HCT116 (cell line): ENCODE measurements around the gene RAB5IF. TPM values are rescaled to one million over a fixed set of nuclear protein-coding genes. Genes with fewer than 3 reads are reported as not detected.

Experiments
- ATAC-seq: fragments of 200-7000 bp; cut with Tn5 transposase; 2 replicates; pipeline ENCODE4 v1.9.1; 2020; ENCODE audit warnings: mild to moderate bottlenecking, moderate library complexity
- BruUV-seq: library from RNA; stranded (reverse); fragments of 400-500 nt; replicated peaks from 2 replicates; lab custom pipeline; 2021; lab: Mats Ljungman, UMichigan
- CTCF ChIA-PET: fragments of 300-600 bp; sonication (Branson Sonifier 250); formaldehyde crosslinking; loops from one replicate; lab custom pipeline; 2021; ENCODE audit warnings: antibody characterized with exemption; lab: Charles Lee
- POLR2A ChIA-PET: fragments of 300-600, 350-600 bp; sonication (Branson Sonifier 250); formaldehyde crosslinking; loops from one replicate; lab custom pipeline; 2021; ENCODE audit warnings: antibody characterized with exemption; lab: Charles Lee
- RAD21 ChIA-PET, 2 experiments: fragments of 300-600 bp; sonication (Branson Sonifier 250); formaldehyde crosslinking; loops; one replicate each; lab custom pipeline; 2023; ENCODE audit warnings: low total read pairs in 2 of 2; ENCODE audit not compliant: uncharacterized antibody in 2 of 2, unreplicated experiment in 2 of 2, low non-redundant PET in 1 of 2; lab: Charles Lee
- DNase-seq: peaks from one replicate; pipeline ENCODE4 v3.0.0-alpha.2; 2010; ENCODE audit warnings: low read depth, low spot score
- H2AFZ ChIP-seq: fragments of 200-600 bp; shearing (Covaris generic), sonication (generic); 2 replicates; pipeline ENCODE4 v1.6.1; 2017; ENCODE audit warnings: low read depth, mixed run types, mixed read lengths, antibody characterized with exemption, low read length; ENCODE audit not compliant: poor library complexity, severe bottlenecking
- H3K27ac ChIP-seq: 2 replicates; pipeline ENCODE4 v1.5.1; 2012; ENCODE audit warnings: low read depth, low read length
- H3K27me3 ChIP-seq: fragments of 200-600 bp; sonication (generic); 2 replicates; pipeline ENCODE4 v1.6.1; 2016; ENCODE audit warnings: mixed run types, low read length, mixed read lengths; ENCODE audit not compliant: insufficient read depth
- H3K36me3 ChIP-seq, 2 experiments: fragments of 200-500 bp in 1 of 2; fragments of 200-600 bp in 1 of 2; sonication (Bioruptor generic) in 1 of 2; sonication (generic) in 1 of 2; 2 replicates each; pipeline versions ENCODE4 v1.5.1 to v1.6.1; 2014 to 2016; ENCODE audit warnings: low read length in 2 of 2, inconsistent platforms in 1 of 2, mixed read lengths in 1 of 2, mixed run types in 1 of 2; ENCODE audit not compliant: insufficient read depth in 2 of 2, control insufficient read depth in 1 of 2
- H3K4me1 ChIP-seq, 2 experiments: fragments of 200-600 bp in 1 of 2; sonication (generic) in 1 of 2; 2 replicates each; pipeline versions ENCODE4 v1.5.1 to v1.6.1; 2012 to 2017; ENCODE audit warnings: low read length in 2 of 2, inconsistent platforms in 1 of 2, mild to moderate bottlenecking in 1 of 2, mixed read lengths in 1 of 2, mixed run types in 1 of 2, moderate library complexity in 1 of 2; ENCODE audit not compliant: insufficient read depth in 2 of 2, control insufficient read depth in 1 of 2
- H3K4me2 ChIP-seq: fragments of 200-600 bp; sonication (generic); 2 replicates; pipeline ENCODE4 v1.6.1; 2017; ENCODE audit warnings: mixed run types, low read length, mixed read lengths
- H3K4me3 ChIP-seq, 2 experiments: fragments of 200-600 bp in 1 of 2; sonication (generic) in 1 of 2; replicated peaks in 1 of 2; 2 replicates each; pipeline ENCODE4 v1.5.1; 2011 to 2016; ENCODE audit warnings: low read length in 2 of 2, control low read depth in 1 of 2, low read depth in 1 of 2, mild to moderate bottlenecking in 1 of 2, mixed read lengths in 1 of 2, mixed run types in 1 of 2
- H3K79me2 ChIP-seq: fragments of 200-600 bp; sonication (generic); 2 replicates; pipeline ENCODE4 v1.6.1; 2017; ENCODE audit warnings: mild to moderate bottlenecking, mixed run types, low read length, moderate library complexity, mixed read lengths; ENCODE audit not compliant: insufficient read depth
- H3K9ac ChIP-seq: fragments of 200-600 bp; sonication (generic); 2 replicates; pipeline ENCODE4 v1.6.1; 2016; ENCODE audit warnings: low read length, mixed read lengths
- H3K9me2 ChIP-seq: fragments of 200-600 bp; sonication (generic), shearing (Covaris generic); 2 replicates; pipeline ENCODE4 v1.6.1; 2017; ENCODE audit warnings: mixed run types, mild to moderate bottlenecking, moderate library complexity; ENCODE audit not compliant: insufficient read depth
- H3K9me3 ChIP-seq, 2 experiments: fragments of 200-500 bp in 1 of 2; fragments of 200-600 bp in 1 of 2; sonication (Bioruptor generic) in 1 of 2; sonication (generic) in 1 of 2; 2 replicates each; pipeline ENCODE4 v1.6.1; 2014 to 2017; ENCODE audit warnings: low read length in 2 of 2, mixed read lengths in 2 of 2, inconsistent platforms in 1 of 2, low read depth in 1 of 2, mild to moderate bottlenecking in 1 of 2, mixed run types in 1 of 2, moderate library complexity in 1 of 2; ENCODE audit not compliant: control insufficient read depth in 1 of 2, insufficient read depth in 1 of 2
- H4K20me1 ChIP-seq: fragments of 200-600 bp; sonication (generic), shearing (Covaris generic); 2 replicates; pipeline ENCODE4 v1.6.1; 2017; ENCODE audit warnings: mixed run types, mild to moderate bottlenecking, moderate library complexity; ENCODE audit not compliant: insufficient read depth
- CBX3 ChIP-seq: IDR thresholded peaks from 2 replicates; pipeline ENCODE4 v1.6.1; 2012; ENCODE audit warnings: low read depth
- CEBPB ChIP-seq: IDR thresholded peaks from 2 replicates; pipeline ENCODE4 v1.6.1; 2012; ENCODE audit warnings: low read depth
- CTCF ChIP-seq, 3 experiments: fragments of 200-600 bp in 1 of 3; sonication (generic) in 1 of 3; IDR thresholded peaks in 2 of 3; conservative IDR thresholded peaks in 1 of 3; 2 replicates each; pipeline ENCODE4 v1.5.1; 2012 to 2017; ENCODE audit warnings: low read depth in 2 of 3, low read length in 2 of 3, antibody characterized with exemption in 1 of 3, borderline replicate concordance in 1 of 3, control low read depth in 1 of 3, mild to moderate bottlenecking in 1 of 3, mixed read lengths in 1 of 3, mixed run types in 1 of 3, moderate library complexity in 1 of 3; ENCODE audit not compliant: insufficient read depth in 1 of 3
- ELF1 ChIP-seq: IDR thresholded peaks from 2 replicates; pipeline ENCODE4 v1.6.1; 2012; ENCODE audit warnings: low read depth, borderline replicate concordance
- EZH2 ChIP-seq: fragments of 200-600 bp; sonication (generic); IDR thresholded peaks from 2 replicates; pipeline ENCODE4 v1.6.1; 2017; ENCODE audit warnings: antibody characterized with exemption, mixed run types
- MAX ChIP-seq: IDR thresholded peaks from 2 replicates; pipeline ENCODE4 v1.6.1; 2012
- POLR2A ChIP-seq: IDR thresholded peaks from 2 replicates; pipeline ENCODE4 v1.7.0; 2011; ENCODE audit warnings: borderline replicate concordance; ENCODE audit not compliant: insufficient read depth, insufficient read length; ENCODE audit errors: extremely low read depth
- RAD21 ChIP-seq: IDR thresholded peaks from 2 replicates; pipeline ENCODE4 v1.6.1; 2012; ENCODE audit warnings: low read depth, mild to moderate bottlenecking
- REST ChIP-seq: IDR thresholded peaks from 2 replicates; pipeline ENCODE4 v1.6.1; 2012; ENCODE audit warnings: low read depth
- SP1 ChIP-seq: IDR thresholded peaks from 2 replicates; pipeline ENCODE4 v1.6.1; 2012; ENCODE audit warnings: low read depth
- SRF ChIP-seq: IDR thresholded peaks from 2 replicates; pipeline ENCODE4 v1.6.1; 2012; ENCODE audit warnings: low read depth
- TCF7L2 ChIP-seq: IDR thresholded peaks from 2 replicates; pipeline ENCODE4 v1.7.0; 2011; ENCODE audit warnings: borderline replicate concordance, inconsistent platforms; ENCODE audit not compliant: insufficient read depth, insufficient read length; ENCODE audit errors: extremely low read depth
- YY1 ChIP-seq: IDR thresholded peaks from 2 replicates; pipeline ENCODE4 v1.6.1; 2011; ENCODE audit warnings: low read length, low read depth, moderate library complexity, mild to moderate bottlenecking; ENCODE audit not compliant: insufficient replicate concordance; ENCODE audit errors: extremely low read depth
- intact Hi-C: fragments of 100-400 bp; cut with micrococcal nuclease; formaldehyde crosslinking; loops from 2 replicates; pipeline ENCODE4 v1.10.0; 2022
- total RNA-seq: library from RNA; stranded (reverse); gene quantifications from one replicate; pipeline ENCODE4 v1.2.1, GENCODE V29; 2021; ENCODE audit not compliant: unreplicated experiment

Gene RAB5IF
- total RNA-seq, 1 experiment from 2014 or later, result 82.9 TPM

- CTCF ChIA-PET, result no interaction called here
- Histone ChIP-seq H3K9me3 (no peaks in the 10 kb centered on the region), H2AFZ (no peak overlapping the region), H3K9me2 (no peaks in the 10 kb centered on the region), H3K4me3 (no peak overlapping the region), H3K4me2 (no peak overlapping the region), H3K27ac (no peak overlapping the region), H4K20me1 (no peaks in the 10 kb centered on the region), H3K4me1 (no peaks in the 10 kb centered on the region; a peak in 1 of 4 replicates), H3K79me2 (no peaks in the 10 kb centered on the region)
- intact Hi-C loops, result no loop called here
- no TSS peak for BruUV-seq
- ATAC-seq, result no peak
- no peak for DNase-seq
- RAD21 ChIA-PET, result no interaction called here
- TF ChIP-seq SP1 (no peak), ELF1 (no peak), CTCF (IDR thresholded peaks at IDR 0.05 in 2 of 3, conservative IDR thresholded peaks at IDR 0.05 in 1 of 3; ENCODE audit: borderline replicate concordance in 1 of 3, insufficient read depth in 1 of 3, low read depth in 2 of 3, low read length in 2 of 3) (no peak), EZH2 (no peak), SRF (no peak), YY1 (no peak), MAX (no peak), RAD21 (no peak), REST (no peak), TCF7L2 (no peak), CEBPB (no peak), POLR2A (no peak), CBX3 (no peak)
- TF ChIP-seq, all 23 proteins: peak for 0
- H3K9ac ChIP-seq, result no peak overlapping the region
- H3K36me3 ChIP-seq, result no peaks in the 10 kb centered on the region; a peak in 2 of 4 replicates
- H3K27me3 ChIP-seq, result no peaks in the 10 kb centered on the region
- POLR2A ChIA-PET, result no interaction called here
Measured at GRCh38 chr20:36653456-36653855, 47.9 kb downstream of the RAB5IF start.
